D721Med (cell line): ENCODE results near the gene TOMM34.

Source experiments
- DNase-seq: peaks from one replicate; pipeline ENCODE4 v3.0.0; 2011; ENCODE audit warnings: low spot score; ENCODE audit not compliant: insufficient read length
- FAIRE-seq: peaks from 2 replicates; lab custom pipeline; 2011; peaks lifted over from hg19 to GRCh38; lab: Jason Lieb, UNC
- CTCF ChIP-seq: IDR thresholded peaks from 2 replicates; pipeline ENCODE4 v1.5.1; 2012; ENCODE audit warnings: mild to moderate bottlenecking, control low read depth; ENCODE audit not compliant: insufficient read depth; ENCODE audit errors: missing control alignments

The TOMM34 gene

DNA sequence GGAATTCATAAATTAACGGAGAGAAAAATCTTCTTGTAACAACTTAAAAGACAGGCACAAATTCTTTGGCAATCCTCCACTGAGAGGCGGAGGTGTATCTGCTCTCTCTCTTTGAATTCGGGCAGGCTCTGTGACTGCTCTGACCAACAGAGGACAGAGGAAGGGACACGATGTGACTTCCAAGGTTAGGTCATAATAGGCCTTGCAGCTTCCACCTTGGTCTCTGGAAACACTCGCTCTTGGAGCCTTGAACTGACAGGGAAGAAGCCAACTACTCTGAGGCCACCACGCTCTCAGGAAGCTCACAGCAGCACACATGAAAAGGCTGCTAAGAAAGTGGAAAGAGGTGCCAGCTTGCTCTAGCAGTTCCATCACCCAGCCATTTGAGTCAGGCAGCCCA, 14.9 kb downstream of the TOMM34 start:
- FAIRE-seq (no peak), DNase-seq (no peak)
- TF ChIP-seq CTCF = no peak

GRCh38 chr20:44943828-44944227, 16.4 kb downstream of the TOMM34 start:
- DNase-seq (no peak), FAIRE-seq (no peak)
- no peak for TF ChIP-seq CTCF

GRCh38 chr20:44942264-44942973, 17.8 kb downstream of the TOMM34 start:
- FAIRE-seq (no peak), DNase-seq (no peak)
- TF ChIP-seq CTCF = no peak

GRCh38 chr20:44941120-44941691, 19.0 kb downstream of the TOMM34 start:
- no peak for FAIRE-seq
- TF ChIP-seq CTCF = no peak

GRCh38 chr20:44938637-44939036, 21.6 kb downstream of the TOMM34 start:
- no peak for FAIRE-seq
- no peak for TF ChIP-seq CTCF
- no peak for DNase-seq

More at GRCh38 chr20:44941120-44941691, 19.0 kb downstream of the TOMM34 start:
- DNase-seq = no peak

GRCh38 chr20:44936510-44936909, 23.7 kb downstream of the TOMM34 start:
- FAIRE-seq (no peak), DNase-seq (no peak)
- no peak for TF ChIP-seq CTCF

DNA sequence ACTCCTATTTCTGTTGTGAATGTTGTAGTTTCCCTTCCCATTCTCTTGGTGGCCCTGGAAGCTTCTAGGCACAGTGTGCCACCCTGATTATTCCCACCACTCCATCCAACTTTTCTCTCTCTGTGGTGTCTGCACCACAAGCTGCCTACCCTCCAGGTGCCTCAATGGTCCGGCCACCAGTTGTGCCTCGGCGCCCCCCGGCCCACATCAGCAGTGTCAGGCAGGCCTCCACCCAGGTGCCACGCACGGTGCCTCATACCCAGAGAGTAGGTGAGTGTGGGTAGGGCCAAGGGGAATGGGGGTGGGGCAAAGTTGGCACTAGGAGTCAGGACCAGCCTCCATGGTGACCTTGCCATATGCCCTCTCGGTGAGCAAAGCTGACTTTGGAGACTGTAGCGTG, 27.3 kb downstream of the TOMM34 start:
- no peak for DNase-seq
- TF ChIP-seq CTCF = no peak
- FAIRE-seq = no peak
